GM10248 (cell line): Measurements from ENCODE around the gene MAPKAP1.

Source experiments
- CTCF ChIA-PET: fragments of 300-600 bp; sonication (Branson Sonifier 250); formaldehyde crosslinking; extraction: SDS; loops from one replicate; lab custom pipeline; 2021; ENCODE audit warnings: antibody characterized with exemption; lab: Yijun Ruan, JAX
- POLR2A ChIA-PET: fragments of 350-650 bp; sonication (Branson Sonifier 250); formaldehyde crosslinking; extraction: SDS; loops from one replicate; lab custom pipeline; 2020; ENCODE audit warnings: antibody characterized with exemption; lab: Yijun Ruan, JAX
- DNase-seq: peaks from one replicate; pipeline ENCODE4 v3.0.0; 2012; ENCODE audit errors: extremely low spot score
- CTCF ChIP-seq: IDR thresholded peaks from 2 replicates; pipeline ENCODE4 v1.5.1; 2012; ENCODE audit warnings: mild to moderate bottlenecking, low read depth; ENCODE audit errors: extremely low read depth, missing control alignments, control extremely low read depth

MAPKAP1 gene

GRCh38 chr9:125591888-125592287 is 115.1 kb downstream of the MAPKAP1 start:
- no peak for TF ChIP-seq CTCF
- POLR2A ChIA-PET = no interaction called here
- CTCF ChIA-PET = interaction anchor here (2.7 kb wide), 1 partner anchor 10 kb away, joined by 7 read pairs; no protein-coding TSS in a partner anchor

GRCh38 chr9:125591245-125591644 is 115.8 kb downstream of the MAPKAP1 start:
- CTCF ChIA-PET = interaction anchor here (0.8 to 2.7 kb wide), 3 partner anchors 9 to 23 kb away, joined by 3 to 7 read pairs (median 7); no protein-coding TSS in a partner anchor
- no peak for TF ChIP-seq CTCF
- POLR2A ChIA-PET = no interaction called here
- no peak for DNase-seq

More at GRCh38 chr9:125591888-125592287, 115.1 kb downstream of the MAPKAP1 start:
- DNase-seq = no peak

- POLR2A ChIA-PET = no interaction called here
- no peak for DNase-seq
- no peak for TF ChIP-seq CTCF
- CTCF ChIA-PET = interaction anchor here (1.5 to 1.8 kb wide), 3 partner anchors 9 to 31 kb away, joined by 5 to 7 read pairs (median 6); no protein-coding TSS in a partner anchor
Observed at GRCh38 chr9:125589287-125589686, 117.7 kb downstream of the MAPKAP1 start.

- no peak for DNase-seq
- no peak for TF ChIP-seq CTCF
- CTCF ChIA-PET = interaction anchor here (1.1 kb wide), 1 partner anchor 19 kb away, joined by 4 read pairs; no protein-coding TSS in a partner anchor
- POLR2A ChIA-PET = no interaction called here
Observed at GRCh38 chr9:125587819-125588460, 119.1 kb downstream of the MAPKAP1 start.

GRCh38 chr9:125586172-125586511 is 120.9 kb downstream of the MAPKAP1 start:
- POLR2A ChIA-PET = no interaction called here
- TF ChIP-seq CTCF = no peak
- CTCF ChIA-PET = interaction anchor here (1.9 kb wide), 1 partner anchor 11 kb away, joined by 5 read pairs; no protein-coding TSS in a partner anchor
- no peak for DNase-seq

GRCh38 chr9:125585503-125586171 is 121.4 kb downstream of the MAPKAP1 start:
- POLR2A ChIA-PET = no interaction called here
- CTCF ChIA-PET = interaction anchor here (1.3 to 1.9 kb wide), 2 partner anchors 9 to 10 kb away, joined by 3 to 5 read pairs; no protein-coding TSS in a partner anchor
- no peak for TF ChIP-seq CTCF
- DNase-seq = no peak
